Naive thymus-derived CD8-positive, alpha-beta T cell (primary cell): ENCODE data around the gene C4B. TPM values are rescaled to one million over a fixed set of nuclear protein-coding genes. Genes with fewer than 3 reads are reported as not detected.
A peak's percentile ranks its signal among the peaks of the same experiment; 100 is the strongest.

ENCODE experiments used
- ATAC-seq, 2 donors: fragments of 150-1000 bp; cut with Tn5 transposase in 1 of 2; sonication (Bioruptor Pico), chemical (Tn5 transposase) in 1 of 2; 1 replicate in 1 of 2; 2 replicates in 1 of 2; pipeline ENCODE4 v1.10.0; 2021; ENCODE audit warnings: mild to moderate bottlenecking in 2 of 2, moderate library complexity in 2 of 2
- POLR2A ChIA-PET: fragments of 350-600 bp; sonication (Branson Sonifier 250); formaldehyde crosslinking; loops from one replicate; lab custom pipeline; 2021; ENCODE audit warnings: antibody characterized with exemption; lab: Charles Lee
- DNase-seq, 10 donors: peaks; one replicate each; pipeline versions ENCODE4 v3.0.0 to v3.0.0-alpha.2; 2020 to 2022
- H3K27ac Mint-ChIP-seq, 10 donors: one replicate each; pipeline ENCODE4 v1.8.0; 2020 to 2022; ENCODE audit warnings: mild to moderate bottlenecking in 10 of 10, mixed read lengths in 10 of 10, moderate library complexity in 4 of 10, inconsistent platforms in 1 of 10
- H3K27me3 Mint-ChIP-seq, 5 donors: one replicate each; pipeline ENCODE4 v1.8.0; 2021 to 2022; ENCODE audit warnings: mixed read lengths in 5 of 5
- H3K36me3 Mint-ChIP-seq, 3 donors: one replicate each; pipeline ENCODE4 v1.8.0; 2020 to 2022; ENCODE audit warnings: mixed read lengths in 3 of 3, mild to moderate bottlenecking in 2 of 3, inconsistent platforms in 1 of 3
- H3K4me1 Mint-ChIP-seq, 4 donors: one replicate each; pipeline ENCODE4 v1.8.0; 2021 to 2022; ENCODE audit warnings: mixed read lengths in 4 of 4
- H3K4me3 Mint-ChIP-seq, 10 donors: one replicate each; pipeline ENCODE4 v1.8.0; 2020 to 2022; ENCODE audit warnings: mild to moderate bottlenecking in 10 of 10, mixed read lengths in 10 of 10, moderate library complexity in 6 of 10, inconsistent platforms in 1 of 10
- H3K9me3 Mint-ChIP-seq, 9 donors: one replicate each; pipeline ENCODE4 v1.8.0; 2020 to 2022; ENCODE audit warnings: mixed read lengths in 9 of 9, mild to moderate bottlenecking in 3 of 9, inconsistent platforms in 1 of 9, moderate library complexity in 1 of 9
- polyA plus RNA-seq, 3 donors: library from polyadenylated mRNA; unstranded; fragments of 300-500 nt; fragmentation: Illumina TruSeq; gene quantifications; one replicate each; pipeline ENCODE4 v1.2.3, GENCODE V29; 2021
- total RNA-seq, 8 experiments: library from RNA in 2 of 8; stranded (reverse) in 2 of 8; gene quantifications; one replicate each; pipeline ENCODE4 v1.2.3 and lab custom pipeline; 2021 to 2026

C4B gene
- total and polyA plus RNA-seq, 5 experiments from 2014 or later, result 0.31 to 8.7 (median 7.7) TPM; not detected in 2

DNA sequence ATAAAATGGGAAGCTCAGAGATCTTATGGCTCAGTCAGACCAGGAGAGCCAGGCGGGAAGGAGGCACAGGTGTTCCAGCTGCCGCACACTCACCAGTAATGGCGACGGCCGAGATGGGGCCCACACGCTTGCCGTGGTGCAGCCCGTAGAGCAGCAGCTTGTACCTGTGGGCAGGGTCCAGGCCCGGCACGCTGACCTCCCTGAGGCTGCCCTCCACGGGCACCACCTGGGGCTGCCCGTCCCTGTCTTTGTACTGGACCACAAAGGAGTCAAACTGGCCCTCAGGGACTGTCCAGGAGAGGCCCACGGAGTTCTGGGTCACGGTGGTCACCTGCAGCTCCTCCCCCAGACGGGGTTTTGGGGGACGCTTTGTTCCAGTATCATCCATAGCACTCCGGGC is 54.9 kb downstream of the C4B start:
- H3K27me3 Mint-ChIP-seq, result peaks cover 0 to 1% (median 0%) of the 10 kb centered on the region in 5 donors
- ATAC-seq (no peak), DNase-seq (no peak)
- peaks cover 0 to 3% (median 0%) of the 10 kb centered on the region in 4 donors for H3K4me1 Mint-ChIP-seq
- H3K4me3 Mint-ChIP-seq, result no peak overlapping the region
- POLR2A ChIA-PET, result no interaction called here
- no peak overlapping the region for H3K27ac Mint-ChIP-seq
- no peaks in the 10 kb centered on the region for H3K9me3 Mint-ChIP-seq
- peaks cover 0 to 4% (median 0%) of the 10 kb centered on the region in 3 donors for H3K36me3 Mint-ChIP-seq

DNA sequence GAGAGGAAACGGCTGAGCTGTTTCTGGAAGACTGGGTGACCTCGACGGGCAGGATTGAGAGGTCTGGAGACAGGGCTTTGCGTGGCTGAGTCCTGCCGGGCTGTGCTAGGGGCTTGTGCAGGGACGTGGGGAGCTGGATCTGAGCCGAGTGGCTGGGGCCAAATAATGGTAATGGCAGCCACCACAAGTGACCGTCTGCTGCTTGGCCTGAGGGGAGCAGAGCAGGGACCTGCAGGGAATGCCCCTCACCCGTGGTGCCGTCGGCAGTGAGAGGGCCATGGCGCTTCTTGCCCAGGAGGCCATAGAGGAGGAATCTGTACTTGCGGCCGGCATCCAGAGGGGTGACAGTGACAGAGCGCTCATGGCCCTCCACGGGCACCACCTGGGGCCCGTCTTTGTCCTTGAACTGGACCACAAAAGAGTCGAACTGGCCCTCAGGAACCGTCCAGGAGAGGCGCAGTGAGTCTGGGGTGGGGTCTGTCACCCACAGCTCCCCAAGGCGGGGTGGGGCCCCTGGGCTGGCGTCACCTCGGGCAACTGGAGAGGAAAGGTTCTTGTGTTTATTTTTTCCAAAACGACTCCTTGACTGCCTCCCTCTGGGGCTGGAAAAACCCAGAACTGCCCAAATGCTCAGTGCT is 55.4 kb downstream of the C4B start:
- Mint-ChIP-seq H3K4me3 (no peak overlapping the region), H3K36me3 (peaks cover 0 to 4% (median 0%) of the 10 kb centered on the region in 3 donors), H3K27me3 (peaks cover 0 to 1% (median 0%) of the 10 kb centered on the region in 5 donors), H3K27ac (no peak overlapping the region), H3K4me1 (peaks cover 0 to 3% (median 0%) of the 10 kb centered on the region in 4 donors), H3K9me3 (no peaks in the 10 kb centered on the region)
- DNase-seq, result no peak
- POLR2A ChIA-PET, result no interaction called here
- ATAC-seq, result no peak

DNA sequence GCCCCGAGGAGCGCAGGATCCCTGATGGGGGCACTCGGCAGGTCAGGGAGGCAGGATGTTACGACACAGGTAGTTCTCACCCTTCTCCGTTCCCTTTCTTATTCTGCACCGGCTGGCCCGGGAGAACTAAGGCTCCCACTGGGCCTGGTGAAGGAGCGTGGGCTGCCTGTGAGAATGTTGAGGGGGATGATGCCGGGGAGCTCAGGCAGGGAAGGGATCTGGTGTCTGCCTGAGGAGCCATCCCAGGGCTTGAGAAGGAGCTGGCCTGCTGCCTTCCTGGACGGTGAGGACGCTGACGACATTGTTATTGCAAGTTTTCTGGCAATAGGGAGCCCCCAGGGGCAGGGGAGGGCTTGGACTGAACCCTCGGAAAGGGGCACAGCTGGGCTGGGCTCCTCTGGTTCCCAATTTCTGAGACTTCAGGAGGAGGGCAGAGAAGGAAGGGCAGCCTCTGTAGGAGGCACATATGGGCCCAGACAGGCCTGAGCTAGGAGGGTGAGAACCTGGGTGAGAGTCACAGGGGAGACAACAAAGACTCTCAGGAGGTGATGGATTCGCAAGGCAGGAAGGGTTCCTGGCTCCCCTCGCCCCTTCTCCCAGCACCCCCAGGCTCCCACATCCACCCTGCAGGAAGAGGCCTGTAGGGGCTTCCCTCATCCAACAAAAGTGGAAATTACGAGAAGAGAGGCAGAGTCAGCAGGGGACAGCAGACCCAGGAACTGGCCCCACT is 56.4 kb downstream of the C4B start:
- H3K27me3 Mint-ChIP-seq, result peaks cover 0 to 1% (median 0%) of the 10 kb centered on the region in 5 donors
- POLR2A ChIA-PET, result no interaction called here
- no peak overlapping the region for H3K4me3 Mint-ChIP-seq
- DNase-seq (no peak), ATAC-seq (no peak)
- peak overlapping the region in 1 of 10 donors; percentile 65 for H3K27ac Mint-ChIP-seq
- H3K9me3 Mint-ChIP-seq, result no peaks in the 10 kb centered on the region
- peaks cover 0 to 3% (median 0%) of the 10 kb centered on the region in 4 donors for H3K4me1 Mint-ChIP-seq
- H3K36me3 Mint-ChIP-seq, result peaks cover 0 to 4% (median 0%) of the 10 kb centered on the region in 3 donors

DNA sequence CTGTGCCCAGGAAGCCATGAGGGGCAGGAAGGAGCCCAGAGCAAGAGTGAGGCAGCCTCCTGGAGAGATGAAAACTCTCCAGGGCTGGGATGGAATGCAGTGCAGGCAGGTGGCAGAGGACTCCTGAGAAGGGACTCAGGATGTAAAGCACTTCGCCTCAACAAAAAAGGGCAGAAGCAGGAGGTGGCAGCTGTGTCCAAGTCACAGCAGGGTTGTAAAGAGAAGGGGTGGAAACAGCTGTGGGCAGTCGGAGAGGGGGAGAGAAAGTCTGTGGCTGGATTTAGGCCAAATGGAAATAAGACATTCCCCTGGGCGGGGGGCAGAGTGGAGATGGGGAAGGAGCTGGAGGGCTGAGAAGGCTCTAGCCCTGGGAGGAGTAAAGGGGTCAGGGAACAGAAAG is 58.5 kb downstream of the C4B start:
- H3K4me3 Mint-ChIP-seq, result no peak overlapping the region
- H3K27ac Mint-ChIP-seq, result peak overlapping the region in 2 of 10 donors; percentile 44 to 88
- H3K4me1 Mint-ChIP-seq, result peaks cover 0 to 3% (median 0%) of the 10 kb centered on the region in 4 donors
- H3K9me3 Mint-ChIP-seq, result no peaks in the 10 kb centered on the region
- peaks cover 0 to 4% (median 0%) of the 10 kb centered on the region in 3 donors for H3K36me3 Mint-ChIP-seq
- POLR2A ChIA-PET, result no interaction called here
- peaks cover 0 to 1% (median 0%) of the 10 kb centered on the region in 5 donors for H3K27me3 Mint-ChIP-seq
- DNase-seq (no peak), ATAC-seq (no peak)

DNA sequence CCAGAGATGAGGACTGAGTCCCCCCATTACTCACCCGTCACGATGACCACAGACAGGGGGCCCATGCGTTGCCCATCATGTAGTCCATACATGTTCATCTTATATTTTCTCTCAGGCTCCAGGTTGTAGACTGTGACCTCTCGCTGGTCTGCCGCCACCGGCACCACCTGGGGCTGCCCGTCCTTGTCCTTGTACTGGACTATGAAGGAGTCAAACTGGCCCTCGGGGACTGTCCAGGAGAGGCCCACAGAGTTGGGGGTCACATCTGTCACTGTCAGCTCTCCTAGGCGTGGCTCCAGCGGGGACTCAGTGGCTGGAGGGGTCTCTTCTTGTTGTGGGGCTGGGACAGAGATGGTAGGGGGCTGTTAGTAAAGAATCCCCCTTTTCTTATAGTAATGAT is 59.0 kb downstream of the C4B start:
- no peak for ATAC-seq
- Mint-ChIP-seq H3K4me3 (no peak overlapping the region), H3K4me1 (peaks cover 0 to 3% (median 0%) of the 10 kb centered on the region in 4 donors), H3K36me3 (peaks cover 0 to 4% (median 0%) of the 10 kb centered on the region in 3 donors), H3K27ac (peak overlapping the region in 1 of 10 donors; percentile 37), H3K27me3 (peaks cover 0 to 1% (median 0%) of the 10 kb centered on the region in 5 donors), H3K9me3 (no peaks in the 10 kb centered on the region)
- POLR2A ChIA-PET, result no interaction called here
- no peak for DNase-seq

DNA sequence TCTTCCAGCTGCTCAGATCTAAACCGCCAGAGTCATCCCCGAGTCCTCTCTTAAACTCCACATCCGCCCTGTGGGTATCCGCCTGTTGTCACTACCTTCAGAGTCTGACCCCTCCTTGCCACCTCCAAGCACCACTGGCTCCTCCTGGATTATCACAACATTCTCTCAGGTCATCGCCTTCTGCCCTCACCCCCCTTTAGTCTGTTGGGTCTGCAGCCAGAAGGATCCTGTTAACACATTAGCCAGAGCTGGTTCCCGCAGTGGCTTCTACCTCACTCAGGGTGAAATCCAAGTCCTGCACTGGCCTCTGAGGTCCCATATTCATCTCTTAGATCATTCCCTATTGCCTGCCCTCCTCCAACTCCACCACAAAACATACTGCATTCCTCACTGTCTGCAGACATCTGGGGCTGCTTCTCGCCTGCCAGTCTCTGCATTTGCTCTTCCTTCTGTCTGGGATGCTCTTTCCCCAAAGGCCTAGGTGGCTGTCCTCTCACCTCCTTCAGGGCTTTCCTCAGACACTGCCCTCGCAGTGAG is 60.5 kb downstream of the C4B start:
- H3K4me3 Mint-ChIP-seq, result no peak overlapping the region
- peaks cover 0 to 1% (median 0%) of the 10 kb centered on the region in 5 donors for H3K27me3 Mint-ChIP-seq
- peaks cover 0 to 3% (median 0%) of the 10 kb centered on the region in 4 donors for H3K4me1 Mint-ChIP-seq
- no peaks in the 10 kb centered on the region for H3K9me3 Mint-ChIP-seq
- ATAC-seq (no peak), DNase-seq (no peak)
- H3K36me3 Mint-ChIP-seq, result no peaks in the 10 kb centered on the region
- POLR2A ChIA-PET, result no interaction called here
- H3K27ac Mint-ChIP-seq, result peak overlapping the region in 2 of 10 donors; percentile 21 to 33

- DNase-seq (no peak), ATAC-seq (no peak)
- no peaks in the 10 kb centered on the region for H3K36me3 Mint-ChIP-seq
- no peak overlapping the region for H3K4me3 Mint-ChIP-seq
- POLR2A ChIA-PET, result no interaction called here
- H3K9me3 Mint-ChIP-seq, result no peaks in the 10 kb centered on the region
- peak overlapping the region in 2 of 10 donors; percentile 9 to 21 for H3K27ac Mint-ChIP-seq
- peaks cover 0 to 3% (median 0%) of the 10 kb centered on the region in 4 donors for H3K4me1 Mint-ChIP-seq
- H3K27me3 Mint-ChIP-seq, result peaks cover 0 to 1% (median 0%) of the 10 kb centered on the region in 5 donors
Measured at GRCh38 chr6:32075781-32076180, 61.2 kb downstream of the C4B start.

GRCh38 chr6:32076321-32076809 is 61.8 kb downstream of the C4B start:
- ATAC-seq (no peak), DNase-seq (no peak)
- Mint-ChIP-seq H3K4me3 (no peak overlapping the region), H3K36me3 (no peaks in the 10 kb centered on the region), H3K9me3 (no peaks in the 10 kb centered on the region), H3K27ac (peak overlapping the region in 1 of 10 donors; percentile 9), H3K27me3 (peaks cover 0 to 1% (median 0%) of the 10 kb centered on the region in 5 donors), H3K4me1 (peaks cover 0 to 3% (median 0%) of the 10 kb centered on the region in 4 donors)
- POLR2A ChIA-PET, result no interaction called here

GRCh38 chr6:32079566-32080290 is 65.1 kb downstream of the C4B start:
- Mint-ChIP-seq H3K27ac (no peak overlapping the region), H3K27me3 (peaks cover 0 to 10% (median 8%) of the 10 kb centered on the region in 5 donors)
- ATAC-seq, result no peak

DNA sequence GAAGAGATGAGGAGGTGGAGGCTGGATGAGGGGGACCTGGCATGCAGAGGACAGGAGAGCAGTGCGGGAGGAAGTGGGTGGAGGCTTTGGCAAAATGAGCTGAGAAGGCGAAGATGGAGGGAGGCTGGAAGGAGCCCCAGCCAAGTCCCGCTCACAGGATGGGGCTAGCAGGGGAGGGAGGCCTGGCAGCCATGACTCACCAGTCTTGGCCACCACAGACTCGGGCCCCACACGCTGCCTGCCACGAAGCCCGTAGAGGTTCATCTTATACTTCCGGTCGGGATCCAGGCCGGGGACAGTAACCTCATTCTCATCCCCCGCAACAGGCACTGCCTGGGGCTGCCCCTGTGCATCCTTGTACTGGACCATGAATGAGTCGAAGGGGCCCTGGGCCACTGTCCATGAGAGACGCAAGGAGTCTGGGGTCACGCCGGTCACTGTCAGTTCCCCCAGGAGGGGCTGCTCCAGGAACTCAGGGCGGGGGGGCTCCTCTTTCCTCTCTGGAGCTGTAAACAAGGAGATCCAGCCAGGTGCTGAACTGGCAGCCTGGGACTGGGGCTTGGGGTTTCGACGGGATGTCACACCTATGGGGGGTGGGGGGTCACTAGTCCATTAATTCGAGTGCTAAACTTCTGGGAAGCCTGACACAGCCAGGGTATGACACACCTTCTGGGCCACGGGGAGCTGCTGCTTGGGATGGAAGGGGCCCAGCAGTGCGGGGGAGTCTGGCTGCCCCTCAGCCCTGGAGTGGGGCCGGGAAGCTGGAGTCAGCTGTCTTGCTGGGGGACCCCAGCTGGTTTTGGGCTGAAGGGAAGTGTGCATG is 66.8 kb downstream of the C4B start:
- ATAC-seq (no peak), DNase-seq (no peak)
- peaks cover 0 to 2% (median 0%) of the 10 kb centered on the region in 9 donors for H3K9me3 Mint-ChIP-seq
- no peak overlapping the region for H3K4me3 Mint-ChIP-seq
- H3K27me3 Mint-ChIP-seq, result peaks cover 3 to 26% (median 16%) of the 10 kb centered on the region in 5 donors
- H3K27ac Mint-ChIP-seq, result no peak overlapping the region
- H3K4me1 Mint-ChIP-seq, result peaks cover 0 to 2% (median 0%) of the 10 kb centered on the region in 4 donors
- POLR2A ChIA-PET, result no interaction called here
- H3K36me3 Mint-ChIP-seq, result peaks cover 0 to 2% (median 2%) of the 10 kb centered on the region in 3 donors

More at GRCh38 chr6:32079566-32080290, 65.1 kb downstream of the C4B start:
- POLR2A ChIA-PET, result no interaction called here
- Mint-ChIP-seq H3K4me3 (no peak overlapping the region), H3K4me1 (peaks cover 0 to 2% (median 0%) of the 10 kb centered on the region in 4 donors), H3K36me3 (peaks cover 0 to 2% (median under 1%) of the 10 kb centered on the region in 3 donors), H3K9me3 (peaks cover 0 to 2% (median 0%) of the 10 kb centered on the region in 9 donors)
- no peak for DNase-seq

DNA sequence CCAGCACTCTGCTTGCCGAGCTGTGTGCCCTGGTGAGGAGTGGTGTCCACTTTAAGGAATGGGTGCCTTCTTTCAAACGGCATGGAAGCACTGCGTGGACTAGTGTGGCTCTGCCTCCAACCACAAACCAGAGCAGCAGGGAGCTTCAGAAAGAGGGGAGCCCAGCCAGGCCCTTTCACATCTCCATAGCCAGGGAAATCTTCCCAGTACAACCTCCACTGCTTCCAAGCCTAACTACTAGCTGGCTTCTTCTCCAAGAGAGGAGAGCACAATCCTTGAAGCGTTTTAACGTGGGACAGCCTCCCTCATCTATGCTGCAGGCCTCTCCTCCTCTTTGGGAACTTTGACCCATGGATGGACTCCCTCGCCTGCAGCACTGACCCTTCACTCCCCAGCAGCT is 67.9 kb downstream of the C4B start:
- Mint-ChIP-seq H3K27ac (no peak overlapping the region), H3K27me3 (peaks cover 5 to 33% (median 21%) of the 10 kb centered on the region in 5 donors), H3K4me3 (no peak overlapping the region), H3K4me1 (peaks cover 1 to 5% (median 3%) of the 10 kb centered on the region in 4 donors), H3K36me3 (peaks cover 0 to 2% (median 2%) of the 10 kb centered on the region in 3 donors), H3K9me3 (peaks cover 0 to 2% (median 0%) of the 10 kb centered on the region in 9 donors)
- DNase-seq (no peak), ATAC-seq (no peak)
- POLR2A ChIA-PET, result interaction anchor here (0.9 kb wide), 1 partner anchor 54 kb away, joined by 3 read pairs; no protein-coding TSS in a partner anchor
